ENCODE results near the gene ANKRD34A. TPM values are rescaled to one million over a fixed set of nuclear protein-coding genes. Genes with fewer than 3 reads are reported as not detected.

The ANKRD34A gene
- total RNA-seq, result 1.3 and 1.6 TPM in 2 replicates

GRCh38 chr1:145964328-145965118, at the start of gene ANKRD34A, which contains the start of gene POLR3GL:
ANKRD34A (minus strand) TSS chr1:145964575; CDS start chr1:145961759, 2,816 bp downstream.
POLR3GL (plus strand) TSS chr1:145964690; CDS start chr1:145974866, 10,176 bp downstream.

DNA sequence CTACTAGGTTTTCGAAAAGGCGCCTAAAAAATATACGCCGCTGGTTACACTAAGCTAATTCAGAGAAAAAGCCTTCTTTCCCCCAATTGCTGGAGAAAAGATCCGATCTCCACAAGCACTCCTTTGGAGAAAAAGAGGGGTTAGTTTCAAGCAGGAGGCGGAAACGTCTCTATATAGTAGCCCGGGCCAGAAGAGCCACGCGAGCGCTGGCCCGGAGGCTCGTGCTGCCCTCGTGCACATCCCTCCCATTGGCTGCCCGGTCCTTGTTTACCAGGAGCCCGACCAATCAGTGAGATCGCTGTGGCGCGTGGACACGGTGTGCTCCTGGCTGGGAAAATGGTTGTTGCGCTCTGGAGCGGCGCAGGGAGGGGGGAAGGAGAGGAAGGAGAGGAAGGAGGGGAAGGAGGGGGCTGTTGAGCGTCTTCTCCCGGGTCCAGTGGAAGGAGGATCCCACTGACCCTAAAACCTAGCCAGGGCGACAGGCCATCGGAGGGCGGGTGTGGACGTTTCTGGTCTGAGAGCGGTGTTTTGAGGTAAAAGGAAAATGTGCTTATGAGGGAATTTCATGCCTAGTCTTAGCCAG, 32.1 kb upstream of the ANKRD34A start, which contains the start of gene TXNIP:
Gene TXNIP, minus strand, starts transcription at position 147 of the 583 bp plus-strand sequence. CDS start 313 bp downstream, outside the sequence.

DNA sequence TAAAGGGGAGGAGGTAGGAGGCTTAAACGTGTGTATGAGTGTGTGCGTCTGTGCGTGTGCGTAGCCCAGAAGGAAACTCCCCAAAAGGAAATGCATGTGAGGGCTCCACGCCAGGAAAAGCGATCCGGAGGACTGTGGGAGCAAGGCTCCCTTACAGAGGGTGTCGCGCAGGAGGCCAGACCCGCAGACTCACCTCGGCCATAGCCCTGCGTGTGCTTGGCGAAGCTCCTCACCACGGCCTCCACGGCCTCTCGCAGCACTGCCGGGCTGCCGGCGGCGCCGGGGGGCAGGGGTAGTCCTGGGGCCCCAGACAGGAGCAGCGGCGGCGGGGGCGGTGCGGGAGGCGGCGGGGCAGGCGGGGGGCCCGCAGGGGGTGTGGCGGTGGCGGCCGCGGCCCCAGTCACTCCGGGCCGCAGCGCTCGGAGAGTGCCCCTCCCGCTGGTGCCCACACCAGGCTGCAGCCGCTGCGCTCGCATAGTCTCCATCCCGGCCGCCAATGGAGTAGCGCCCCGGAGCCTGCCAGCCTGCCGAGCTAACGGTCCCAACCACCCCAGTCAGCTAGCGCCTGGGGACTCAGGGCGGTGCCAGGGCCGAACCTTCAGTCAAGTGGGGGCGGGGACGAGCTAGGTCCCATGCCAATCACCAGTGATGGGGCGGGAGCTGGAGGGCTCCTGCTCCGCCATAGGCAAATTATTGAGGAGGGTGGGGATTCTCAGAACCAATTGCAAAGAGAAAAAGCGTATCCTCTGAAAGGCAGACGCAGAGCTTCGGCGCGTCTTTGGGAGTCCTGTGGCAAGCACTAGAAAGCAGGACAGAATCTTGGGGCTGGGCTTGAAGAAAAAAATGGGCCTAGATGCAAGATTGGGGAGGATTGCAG, 6.7 kb downstream of the ANKRD34A start, which contains the start of gene LIX1L:
Gene LIX1L, minus strand, starts transcription at position 575 of the 877 bp plus-strand sequence. Its CDS starts 90 bp downstream, at position 485.

GRCh38 chr1:145927063-145927886, 37.1 kb downstream of the ANKRD34A start, which contains the start of gene RBM8A:
RBM8A (minus strand) TSS chr1:145927484; CDS start chr1:145927426, 58 bp downstream.

GRCh38 chr1:145918144-145918991, 46.0 kb downstream of the ANKRD34A start, which contains the start of gene PEX11B:
PEX11B (minus strand) TSS chr1:145918717; CDS start chr1:145918688, 29 bp downstream.

Other genes starting within 250 kb of the ANKRD34A start
- gene CD160, start 245.1 kb downstream of the ANKRD34A start, total RNA-seq, result not detected in 2 replicates
- gene RNF115, start 140.5 kb downstream of the ANKRD34A start, total RNA-seq, result 32.1 and 40.1 TPM in 2 replicates
- 69.9 and 70.7 TPM in 2 replicates for gene POLR3C, start 140.4 kb downstream of the ANKRD34A start, total RNA-seq
- gene NUDT17, start 118.9 kb downstream of the ANKRD34A start, total RNA-seq, result 4.9 and 9.2 TPM in 2 replicates
- gene PIAS3, start 105.5 kb downstream of the ANKRD34A start, total RNA-seq, result 23.5 and 24.3 TPM in 2 replicates
- 0.65 and 1.2 TPM in 2 replicates for gene ANKRD35, start 78.7 kb downstream of the ANKRD34A start, total RNA-seq
- gene ITGA10, start 54.5 kb downstream of the ANKRD34A start, total RNA-seq, result 1.5 and 2.6 TPM in 2 replicates
- gene PEX11B, start 45.9 kb downstream of the ANKRD34A start, total RNA-seq, result 24.7 TPM in 2 replicates
- 46.2 and 47.6 TPM in 2 replicates for gene RBM8A, start 37.1 kb downstream of the ANKRD34A start, total RNA-seq
- 50.8 and 52.1 TPM in 2 replicates for gene LIX1L, start 6.6 kb downstream of the ANKRD34A start, total RNA-seq
- 8.4 and 13.0 TPM in 2 replicates for gene POLR3GL, start 115 bp upstream of the ANKRD34A start, total RNA-seq
- gene TXNIP, start 32.0 kb upstream of the ANKRD34A start, total RNA-seq, result 34.5 and 50.3 TPM in 2 replicates
- gene HJV, start 57.2 kb upstream of the ANKRD34A start, total RNA-seq, result not detected in 2 replicates
- gene NBPF10, start 180.2 kb upstream of the ANKRD34A start, total RNA-seq, result 1.9 and 2.4 TPM in 2 replicates